Testis (tissue), 2 donors: ENCODE results near the gene BUD31.

Experiments
- POLR2A ChIP-seq: fragments of 450-650 bp; IDR thresholded peaks from one replicate; pipeline ENCODE4 v1.6.1; 2017; ENCODE audit warnings: antibody characterized with exemption, mild to moderate bottlenecking, moderate library complexity
- TF ChIP-seq, protein P1 (sequence below), 3 experiments: fragments of 450-650 bp in 2 of 3; fragments of 200-600 bp in 1 of 3; sonication (generic) in 1 of 3; IDR thresholded peaks; one replicate each; pipeline ENCODE4 v1.5.1; 2016 to 2019; ENCODE audit warnings: antibody characterized with exemption in 3 of 3, mild to moderate bottlenecking in 2 of 3, moderate library complexity in 1 of 3

- TF ChIP-seq, protein P1, sequence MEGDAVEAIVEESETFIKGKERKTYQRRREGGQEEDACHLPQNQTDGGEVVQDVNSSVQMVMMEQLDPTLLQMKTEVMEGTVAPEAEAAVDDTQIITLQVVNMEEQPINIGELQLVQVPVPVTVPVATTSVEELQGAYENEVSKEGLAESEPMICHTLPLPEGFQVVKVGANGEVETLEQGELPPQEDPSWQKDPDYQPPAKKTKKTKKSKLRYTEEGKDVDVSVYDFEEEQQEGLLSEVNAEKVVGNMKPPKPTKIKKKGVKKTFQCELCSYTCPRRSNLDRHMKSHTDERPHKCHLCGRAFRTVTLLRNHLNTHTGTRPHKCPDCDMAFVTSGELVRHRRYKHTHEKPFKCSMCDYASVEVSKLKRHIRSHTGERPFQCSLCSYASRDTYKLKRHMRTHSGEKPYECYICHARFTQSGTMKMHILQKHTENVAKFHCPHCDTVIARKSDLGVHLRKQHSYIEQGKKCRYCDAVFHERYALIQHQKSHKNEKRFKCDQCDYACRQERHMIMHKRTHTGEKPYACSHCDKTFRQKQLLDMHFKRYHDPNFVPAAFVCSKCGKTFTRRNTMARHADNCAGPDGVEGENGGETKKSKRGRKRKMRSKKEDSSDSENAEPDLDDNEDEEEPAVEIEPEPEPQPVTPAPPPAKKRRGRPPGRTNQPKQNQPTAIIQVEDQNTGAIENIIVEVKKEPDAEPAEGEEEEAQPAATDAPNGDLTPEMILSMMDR (IDR thresholded peaks at IDR 0.05) = no peak
- TF ChIP-seq POLR2A = no peak
These were observed 33.5 kb upstream of the BUD31 start for GRCh38 chr7:99375070-99375807.
